Osteoblast (primary cell): ENCODE data around the gene GLO1. TPM values are rescaled to one million over a fixed set of nuclear protein-coding genes. Genes with fewer than 3 reads are reported as not detected.

Experiments
- DNase-seq: peaks from one replicate; pipeline ENCODE4 v3.0.0; 2011; ENCODE audit warnings: low spot score, mixed read lengths; ENCODE audit not compliant: insufficient read length; ENCODE audit errors: missing footprints
- H2AFZ ChIP-seq: 2 replicates; pipeline ENCODE4 v1.6.0; 2011; ENCODE audit warnings: mild to moderate bottlenecking, low read length
- H3K27ac ChIP-seq: 2 replicates; pipeline ENCODE4 v1.5.1; 2011; ENCODE audit warnings: mild to moderate bottlenecking, low read depth, low read length, moderate library complexity
- H3K27me3 ChIP-seq: 2 replicates; pipeline ENCODE4 v1.6.0; 2012; ENCODE audit warnings: mild to moderate bottlenecking, control low read depth, inconsistent platforms, low read length, moderate library complexity; ENCODE audit not compliant: insufficient read depth
- H3K36me3 ChIP-seq: 2 replicates; pipeline ENCODE4 v1.5.1; 2011; ENCODE audit warnings: mild to moderate bottlenecking, low read length, control low read depth, moderate library complexity; ENCODE audit not compliant: insufficient read depth
- H3K4me1 ChIP-seq: 2 replicates; pipeline ENCODE4 v1.5.1; 2011; ENCODE audit warnings: mild to moderate bottlenecking, low read length, control low read depth, moderate library complexity; ENCODE audit not compliant: insufficient read depth
- H3K4me2 ChIP-seq: 2 replicates; pipeline ENCODE4 v1.6.0; 2011; ENCODE audit warnings: mild to moderate bottlenecking, low read length; ENCODE audit not compliant: insufficient read depth
- H3K4me3 ChIP-seq: fragments of 200-600 bp; sonication (generic); 3 replicates; pipeline ENCODE4 v1.5.1; 2012; ENCODE audit warnings: mild to moderate bottlenecking, low read length, inconsistent platforms; ENCODE audit not compliant: insufficient read depth
- H3K79me2 ChIP-seq: 2 replicates; pipeline ENCODE4 v1.6.0; 2012; ENCODE audit warnings: mild to moderate bottlenecking, low read length, control low read depth, inconsistent platforms; ENCODE audit not compliant: insufficient read depth
- H3K9me3 ChIP-seq: 2 replicates; pipeline ENCODE4 v1.5.1; 2011; ENCODE audit warnings: low read depth, low read length, control low read depth
- H4K20me1 ChIP-seq: 2 replicates; pipeline ENCODE4 v1.6.0; 2012; ENCODE audit warnings: mild to moderate bottlenecking, low read length, control low read depth; ENCODE audit not compliant: insufficient read depth
- total RNA-seq: library from RNA; depleted of rRNA; stranded (reverse); fragments of >200 nt; gene quantifications from 2 replicates; pipeline ENCODE4 v1.2.3, GENCODE V29; 2012
- TF ChIP-seq, protein P1 (sequence below): IDR thresholded peaks from 2 replicates; pipeline ENCODE4 v1.5.1; 2011; ENCODE audit warnings: mild to moderate bottlenecking, low read depth, low read length, moderate library complexity; ENCODE audit errors: extremely low read depth

The GLO1 gene
- total RNA-seq, 1 donor: 101 TPM

DNA sequence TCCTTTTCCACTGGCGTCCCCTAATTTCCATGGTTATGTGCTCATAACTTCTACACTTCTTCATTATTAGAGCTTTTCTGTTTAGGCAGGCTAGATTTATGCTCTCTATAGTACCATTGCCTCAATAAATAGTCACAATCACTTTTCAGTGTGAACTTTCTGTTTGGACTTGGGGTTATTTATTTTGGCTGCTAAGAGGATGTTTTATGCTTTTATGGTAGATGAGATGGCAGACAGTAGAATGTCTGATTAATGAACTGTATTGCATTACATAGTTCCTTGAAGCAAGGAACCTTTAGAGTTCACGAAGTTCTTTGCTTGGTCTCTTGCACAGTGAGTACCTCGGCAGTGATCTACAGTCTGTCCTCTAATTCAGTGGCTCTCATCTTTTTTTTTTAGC lies 19.1 kb upstream of the GLO1 start:
- Histone ChIP-seq H3K4me1 (no peaks in the 10 kb centered on the region), H2AFZ (no peak overlapping the region), H4K20me1 (no peaks in the 10 kb centered on the region), H3K27ac (no peak overlapping the region), H3K9me3 (no peaks in the 10 kb centered on the region), H3K4me2 (no peak overlapping the region), H3K4me3 (no peak overlapping the region), H3K27me3 (peaks cover 8% of the 10 kb centered on the region), H3K36me3 (no peaks in the 10 kb centered on the region), H3K79me2 (no peaks in the 10 kb centered on the region)
- TF ChIP-seq, protein P1, sequence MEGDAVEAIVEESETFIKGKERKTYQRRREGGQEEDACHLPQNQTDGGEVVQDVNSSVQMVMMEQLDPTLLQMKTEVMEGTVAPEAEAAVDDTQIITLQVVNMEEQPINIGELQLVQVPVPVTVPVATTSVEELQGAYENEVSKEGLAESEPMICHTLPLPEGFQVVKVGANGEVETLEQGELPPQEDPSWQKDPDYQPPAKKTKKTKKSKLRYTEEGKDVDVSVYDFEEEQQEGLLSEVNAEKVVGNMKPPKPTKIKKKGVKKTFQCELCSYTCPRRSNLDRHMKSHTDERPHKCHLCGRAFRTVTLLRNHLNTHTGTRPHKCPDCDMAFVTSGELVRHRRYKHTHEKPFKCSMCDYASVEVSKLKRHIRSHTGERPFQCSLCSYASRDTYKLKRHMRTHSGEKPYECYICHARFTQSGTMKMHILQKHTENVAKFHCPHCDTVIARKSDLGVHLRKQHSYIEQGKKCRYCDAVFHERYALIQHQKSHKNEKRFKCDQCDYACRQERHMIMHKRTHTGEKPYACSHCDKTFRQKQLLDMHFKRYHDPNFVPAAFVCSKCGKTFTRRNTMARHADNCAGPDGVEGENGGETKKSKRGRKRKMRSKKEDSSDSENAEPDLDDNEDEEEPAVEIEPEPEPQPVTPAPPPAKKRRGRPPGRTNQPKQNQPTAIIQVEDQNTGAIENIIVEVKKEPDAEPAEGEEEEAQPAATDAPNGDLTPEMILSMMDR: no peak
- no peak for DNase-seq

DNA sequence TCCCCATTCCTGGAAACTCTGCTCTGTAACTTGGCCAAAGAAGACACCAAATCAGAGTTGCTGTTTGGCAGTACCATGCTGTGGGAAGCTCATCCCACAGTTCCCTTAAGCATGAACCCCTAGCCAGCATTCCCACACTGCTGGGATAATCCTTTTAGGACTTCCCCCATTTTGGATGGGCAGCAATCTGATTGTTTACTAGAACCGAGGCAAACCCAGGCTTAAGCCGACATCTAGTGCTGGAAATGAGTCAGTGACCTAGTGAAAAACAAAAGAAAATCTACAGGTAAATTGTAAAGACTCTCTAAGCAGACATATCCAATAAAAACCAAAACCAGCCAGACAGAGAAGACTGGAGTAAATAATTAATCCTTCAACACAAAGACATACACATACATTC lies 17.4 kb upstream of the GLO1 start:
- H3K27ac ChIP-seq: no peak overlapping the region
- H3K4me1 ChIP-seq: peaks cover 3% of the 10 kb centered on the region
- H3K27me3 ChIP-seq: peaks cover 13% of the 10 kb centered on the region
- TF ChIP-seq, protein P1: no peak
- no peaks in the 10 kb centered on the region for H3K36me3 ChIP-seq
- DNase-seq: no peak
- H3K4me2 ChIP-seq: no peak overlapping the region
- H3K79me2 ChIP-seq: no peaks in the 10 kb centered on the region
- H2AFZ ChIP-seq: no peak overlapping the region
- no peak overlapping the region for H3K4me3 ChIP-seq
- H4K20me1 ChIP-seq: no peaks in the 10 kb centered on the region
- H3K9me3 ChIP-seq: no peaks in the 10 kb centered on the region

DNA sequence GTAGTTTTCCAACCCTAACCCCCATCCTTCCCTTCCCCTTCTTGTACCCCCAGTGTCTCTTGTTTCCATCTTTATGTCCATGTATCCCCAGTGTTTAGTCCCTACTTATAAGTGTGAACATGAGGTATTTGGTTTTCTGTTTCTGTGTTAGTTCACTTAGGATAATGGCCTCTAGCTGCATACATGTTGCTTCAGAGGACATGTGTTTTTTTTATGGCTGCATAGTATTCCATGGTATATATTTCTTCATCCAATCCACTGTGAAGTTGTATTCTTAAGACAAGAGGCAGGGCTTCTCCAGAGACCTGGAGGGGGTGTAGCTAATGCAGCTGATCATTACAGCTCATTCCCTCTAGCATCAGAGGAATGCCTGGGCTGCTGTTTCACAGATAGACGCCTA lies 16.4 kb upstream of the GLO1 start:
- Histone ChIP-seq H2AFZ (no peak overlapping the region), H3K4me2 (no peak overlapping the region), H4K20me1 (no peaks in the 10 kb centered on the region), H3K36me3 (no peaks in the 10 kb centered on the region), H3K9me3 (no peaks in the 10 kb centered on the region), H3K27me3 (peaks cover 23% of the 10 kb centered on the region), H3K4me1 (peaks cover 3% of the 10 kb centered on the region), H3K79me2 (no peaks in the 10 kb centered on the region), H3K27ac (no peak overlapping the region), H3K4me3 (no peak overlapping the region)
- TF ChIP-seq, protein P1: no peak
- DNase-seq: no peak

DNA sequence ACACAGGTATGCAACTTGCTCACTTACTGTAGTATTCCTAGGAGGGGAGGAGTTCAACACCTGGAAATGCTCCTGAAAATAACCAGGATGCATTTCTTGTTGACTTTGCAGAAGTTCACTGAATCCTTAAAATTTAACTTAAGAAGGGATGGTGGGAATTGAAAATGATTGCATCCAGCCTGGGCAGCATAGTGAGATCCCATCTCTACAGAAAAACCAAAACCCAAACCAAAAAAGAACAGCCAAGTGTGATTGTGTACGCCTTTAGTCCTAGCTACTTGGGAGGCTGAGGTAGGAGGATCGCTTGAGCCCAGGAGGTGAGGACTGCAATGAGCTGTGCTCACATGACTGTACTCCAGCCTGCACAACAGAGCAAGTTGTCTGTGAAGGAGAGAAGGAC lies 13.9 kb upstream of the GLO1 start:
- Histone ChIP-seq H3K4me3 (no peak overlapping the region), H3K4me2 (no peak overlapping the region), H2AFZ (no peak overlapping the region), H3K27ac (no peak overlapping the region), H3K36me3 (no peaks in the 10 kb centered on the region), H3K4me1 (peaks cover 3% of the 10 kb centered on the region), H3K9me3 (no peaks in the 10 kb centered on the region), H3K79me2 (no peaks in the 10 kb centered on the region), H3K27me3 (peaks cover 39% of the 10 kb centered on the region), H4K20me1 (no peaks in the 10 kb centered on the region)
- no peak for DNase-seq
- TF ChIP-seq, protein P1: no peak
